MG63 (cell line): ENCODE measurements around the gene GRHL1. TPM values are rescaled to one million over a fixed set of nuclear protein-coding genes. Genes with fewer than 3 reads are reported as not detected.
A peak's percentile ranks its signal among the peaks of the same experiment; 100 is the strongest.

Source experiments
- DNase-seq: peaks from one replicate; pipeline ENCODE4 v3.0.0-alpha.2; 2020
- H3K27me3 ChIP-seq: fragments of 250-450 bp; sonication (Bioruptor Pico); 2 replicates; pipeline ENCODE4 v1.5.1; 2020; ENCODE audit warnings: mild to moderate bottlenecking, moderate library complexity
- H3K36me3 ChIP-seq: fragments of 250-450 bp; sonication (Bioruptor Pico); 2 replicates; pipeline ENCODE4 v1.5.1; 2020; ENCODE audit warnings: mild to moderate bottlenecking, moderate library complexity
- H3K4me3 ChIP-seq: fragments of 250-450 bp; sonication (Bioruptor Pico); 2 replicates; pipeline ENCODE4 v1.5.1; 2020; ENCODE audit warnings: mild to moderate bottlenecking, moderate library complexity
- H3K9me3 ChIP-seq: fragments of 250-450 bp; sonication (Bioruptor Pico); 2 replicates; pipeline ENCODE4 v1.5.1; 2020; ENCODE audit warnings: mild to moderate bottlenecking, moderate library complexity
- total RNA-seq: library from RNA; depleted of rRNA; stranded (reverse); fragments of >200 nt; shearing (Covaris generic); gene quantifications from 2 replicates; pipeline ENCODE4 v1.2.3, GENCODE V29; 2014; ENCODE audit warnings: low replicate concordance

GRHL1 gene
- total RNA-seq, 1 experiment from 2014 or later, result 0.46 TPM

- no peak overlapping the region for H3K4me3 ChIP-seq
- no peaks in the 10 kb centered on the region for H3K36me3 ChIP-seq
- no peaks in the 10 kb centered on the region for H3K27me3 ChIP-seq
- DNase-seq, result no peak
- H3K9me3 ChIP-seq, result no peaks in the 10 kb centered on the region
These were observed 13.8 kb downstream of the GRHL1 start for GRCh38 chr2:9965119-9965822.

GRCh38 chr2:9966491-9967022, 15.1 kb downstream of the GRHL1 start:
- H3K36me3 ChIP-seq, result no peaks in the 10 kb centered on the region
- no peak for DNase-seq
- H3K9me3 ChIP-seq, result no peaks in the 10 kb centered on the region
- no peak overlapping the region for H3K4me3 ChIP-seq
- no peaks in the 10 kb centered on the region for H3K27me3 ChIP-seq

GRCh38 chr2:9967053-9967775, 15.7 kb downstream of the GRHL1 start:
- H3K4me3 ChIP-seq, result no peak overlapping the region
- no peaks in the 10 kb centered on the region for H3K27me3 ChIP-seq
- no peak for DNase-seq
- H3K36me3 ChIP-seq, result no peaks in the 10 kb centered on the region
- no peaks in the 10 kb centered on the region for H3K9me3 ChIP-seq

GRCh38 chr2:9968553-9969497, 17.3 kb downstream of the GRHL1 start:
- Histone ChIP-seq H3K4me3 (no peak overlapping the region), H3K36me3 (no peaks in the 10 kb centered on the region), H3K9me3 (no peaks in the 10 kb centered on the region), H3K27me3 (no peaks in the 10 kb centered on the region)
- no peak for DNase-seq

GRCh38 chr2:9970200-9971044, 18.9 kb downstream of the GRHL1 start:
- DNase-seq, result no peak
- Histone ChIP-seq H3K4me3 (no peak overlapping the region), H3K9me3 (no peaks in the 10 kb centered on the region), H3K27me3 (no peaks in the 10 kb centered on the region), H3K36me3 (no peaks in the 10 kb centered on the region)

GRCh38 chr2:9971105-9971818, 19.8 kb downstream of the GRHL1 start:
- Histone ChIP-seq H3K4me3 (no peak overlapping the region), H3K9me3 (no peaks in the 10 kb centered on the region), H3K36me3 (no peaks in the 10 kb centered on the region), H3K27me3 (no peaks in the 10 kb centered on the region)
- DNase-seq, result no peak

- no peaks in the 10 kb centered on the region for H3K9me3 ChIP-seq
- no peaks in the 10 kb centered on the region for H3K36me3 ChIP-seq
- no peak for DNase-seq
- no peaks in the 10 kb centered on the region for H3K27me3 ChIP-seq
- no peak overlapping the region for H3K4me3 ChIP-seq
These were observed 20.4 kb downstream of the GRHL1 start for GRCh38 chr2:9971890-9972289.

GRCh38 chr2:9972621-9973479, 21.4 kb downstream of the GRHL1 start:
- DNase-seq, result peak; percentile 70
- Histone ChIP-seq H3K27me3 (no peaks in the 10 kb centered on the region), H3K36me3 (no peaks in the 10 kb centered on the region), H3K9me3 (no peaks in the 10 kb centered on the region), H3K4me3 (no peak overlapping the region)

- H3K4me3 ChIP-seq, result no peak overlapping the region
- no peaks in the 10 kb centered on the region for H3K9me3 ChIP-seq
- no peaks in the 10 kb centered on the region for H3K27me3 ChIP-seq
- no peaks in the 10 kb centered on the region for H3K36me3 ChIP-seq
- DNase-seq, result peak; percentile 11
These were observed 22.2 kb downstream of the GRHL1 start for GRCh38 chr2:9973690-9974089.

- Histone ChIP-seq H3K9me3 (no peaks in the 10 kb centered on the region), H3K27me3 (no peaks in the 10 kb centered on the region), H3K36me3 (no peaks in the 10 kb centered on the region), H3K4me3 (no peak overlapping the region)
- DNase-seq, result peak; percentile 60
These were observed 22.9 kb downstream of the GRHL1 start for GRCh38 chr2:9974343-9974742.

- H3K36me3 ChIP-seq, result no peaks in the 10 kb centered on the region
- no peaks in the 10 kb centered on the region for H3K27me3 ChIP-seq
- H3K4me3 ChIP-seq, result no peak overlapping the region
- DNase-seq, result peak; percentile 82
- no peaks in the 10 kb centered on the region for H3K9me3 ChIP-seq
These were observed 23.8 kb downstream of the GRHL1 start for GRCh38 chr2:9975328-9975727.

- no peaks in the 10 kb centered on the region for H3K9me3 ChIP-seq
- H3K27me3 ChIP-seq, result no peaks in the 10 kb centered on the region
- H3K4me3 ChIP-seq, result no peak overlapping the region
- H3K36me3 ChIP-seq, result no peaks in the 10 kb centered on the region
- peak; percentile 75 for DNase-seq
These were observed 24.4 kb downstream of the GRHL1 start for GRCh38 chr2:9975805-9976447.

GRCh38 chr2:9979977-9980376, 28.5 kb downstream of the GRHL1 start:
- Histone ChIP-seq H3K9me3 (no peaks in the 10 kb centered on the region), H3K36me3 (no peaks in the 10 kb centered on the region), H3K27me3 (no peaks in the 10 kb centered on the region), H3K4me3 (no peak overlapping the region)
- DNase-seq, result no peak

- Histone ChIP-seq H3K4me3 (no peak overlapping the region), H3K27me3 (no peaks in the 10 kb centered on the region), H3K36me3 (no peaks in the 10 kb centered on the region), H3K9me3 (no peaks in the 10 kb centered on the region)
- DNase-seq, result no peak
These were observed 29.0 kb downstream of the GRHL1 start for GRCh38 chr2:9980520-9980919.
